Limb (tissue), 2 donors: ENCODE measurements around the gene SEMA4C.

ENCODE experiments used
- DNase-seq, 2 donors: peaks; one replicate each; pipeline ENCODE4 v3.0.0-alpha.2; 2016; ENCODE audit errors: extremely low spot score in 2 of 2

SEMA4C gene, protein sequence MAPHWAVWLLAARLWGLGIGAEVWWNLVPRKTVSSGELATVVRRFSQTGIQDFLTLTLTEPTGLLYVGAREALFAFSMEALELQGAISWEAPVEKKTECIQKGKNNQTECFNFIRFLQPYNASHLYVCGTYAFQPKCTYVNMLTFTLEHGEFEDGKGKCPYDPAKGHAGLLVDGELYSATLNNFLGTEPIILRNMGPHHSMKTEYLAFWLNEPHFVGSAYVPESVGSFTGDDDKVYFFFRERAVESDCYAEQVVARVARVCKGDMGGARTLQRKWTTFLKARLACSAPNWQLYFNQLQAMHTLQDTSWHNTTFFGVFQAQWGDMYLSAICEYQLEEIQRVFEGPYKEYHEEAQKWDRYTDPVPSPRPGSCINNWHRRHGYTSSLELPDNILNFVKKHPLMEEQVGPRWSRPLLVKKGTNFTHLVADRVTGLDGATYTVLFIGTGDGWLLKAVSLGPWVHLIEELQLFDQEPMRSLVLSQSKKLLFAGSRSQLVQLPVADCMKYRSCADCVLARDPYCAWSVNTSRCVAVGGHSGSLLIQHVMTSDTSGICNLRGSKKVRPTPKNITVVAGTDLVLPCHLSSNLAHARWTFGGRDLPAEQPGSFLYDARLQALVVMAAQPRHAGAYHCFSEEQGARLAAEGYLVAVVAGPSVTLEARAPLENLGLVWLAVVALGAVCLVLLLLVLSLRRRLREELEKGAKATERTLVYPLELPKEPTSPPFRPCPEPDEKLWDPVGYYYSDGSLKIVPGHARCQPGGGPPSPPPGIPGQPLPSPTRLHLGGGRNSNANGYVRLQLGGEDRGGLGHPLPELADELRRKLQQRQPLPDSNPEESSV

GRCh38 chr2:96869822-96870625 lies at the start of gene SEMA4C:
SEMA4C (minus strand) TSS chr2:96870080; CDS start chr2:96867886, 2,194 bp downstream.
- DNase-seq, result peak in 1 of 2 donors; percentile 84

DNA sequence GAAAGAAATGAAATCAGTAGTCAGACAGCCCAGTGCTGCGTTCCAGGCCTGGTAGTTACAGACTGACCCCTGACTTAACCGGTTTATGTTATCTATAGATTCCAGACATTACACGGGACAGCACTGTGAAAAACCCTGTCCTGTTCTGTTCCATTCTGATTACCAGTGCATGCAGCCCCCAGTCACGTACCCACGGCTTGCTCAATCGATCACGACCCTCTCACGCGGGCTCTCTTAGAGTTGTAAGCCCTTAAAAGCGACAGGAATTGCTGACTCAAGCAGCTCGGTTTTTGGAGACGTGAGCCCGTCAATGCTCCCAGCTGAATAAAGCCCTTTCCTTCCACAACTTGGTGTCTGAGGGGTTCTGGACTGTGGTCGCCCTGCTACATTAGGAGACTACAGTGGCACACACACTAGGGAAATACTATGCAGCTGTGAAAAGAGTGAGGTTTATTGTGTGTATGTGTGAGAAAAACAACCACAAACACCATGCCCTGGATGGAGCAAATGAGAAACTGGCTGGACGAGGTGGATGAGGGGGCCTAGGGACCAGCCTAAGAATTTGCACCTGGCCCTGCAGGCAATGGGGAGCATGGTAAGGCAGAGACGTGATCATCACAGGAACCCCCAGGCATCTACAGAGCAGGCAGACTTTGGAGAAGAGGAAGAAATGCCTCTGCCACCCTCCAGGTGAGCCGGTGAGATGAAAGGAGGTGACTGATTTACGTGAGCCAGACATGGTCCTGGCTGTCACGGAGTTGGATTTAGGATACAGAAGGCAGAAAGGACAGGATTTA lies 49.1 kb upstream of the SEMA4C start:
- DNase-seq, result no peak

GRCh38 chr2:96918092-96918753 lies 48.3 kb upstream of the SEMA4C start:
- no peak for DNase-seq

DNA sequence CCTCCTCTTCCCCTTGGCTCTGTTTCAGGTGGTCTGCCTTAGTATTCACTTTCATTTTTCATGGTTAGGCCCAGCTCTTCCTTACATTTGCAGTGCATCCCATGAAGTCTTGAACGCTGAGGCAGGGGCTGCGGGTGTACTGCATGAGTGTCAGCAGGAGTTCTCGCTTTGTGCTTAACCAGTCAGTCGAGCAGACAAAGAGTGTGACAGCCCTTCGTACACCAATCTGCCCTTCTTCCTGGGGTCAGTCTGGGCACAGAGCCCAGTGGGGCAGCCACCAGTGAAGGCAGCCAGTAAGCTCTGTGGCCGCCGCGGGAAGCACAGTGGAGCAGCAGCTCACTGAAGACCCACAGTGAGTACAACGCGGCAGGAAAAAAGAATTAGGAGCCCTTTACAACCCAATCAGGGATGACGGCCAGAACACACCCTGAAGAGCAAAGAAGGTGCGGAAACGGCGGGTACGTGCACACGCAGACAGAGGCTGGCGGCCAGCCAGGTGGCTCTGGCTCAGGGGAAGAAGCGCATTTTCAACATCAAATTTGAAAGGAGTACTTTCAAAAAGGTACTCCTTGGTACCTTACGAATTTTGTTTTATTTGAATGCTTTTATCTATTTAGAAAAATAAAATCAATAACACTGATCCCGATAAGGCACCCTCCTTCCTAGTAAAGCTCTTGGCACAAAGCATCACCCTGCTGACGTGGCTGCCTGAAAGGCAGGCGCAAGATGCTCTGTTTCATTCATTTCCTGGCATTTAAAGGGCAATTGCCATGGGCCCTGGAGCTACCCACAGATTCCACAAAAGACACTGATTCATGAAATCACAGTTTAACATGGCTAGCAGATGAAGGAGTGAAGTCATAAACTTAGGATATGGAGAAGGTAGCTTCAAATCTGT lies 47.0 kb upstream of the SEMA4C start:
- no peak for DNase-seq

- no peak for DNase-seq
These were observed 46.3 kb upstream of the SEMA4C start for GRCh38 chr2:96916156-96916630.

DNA sequence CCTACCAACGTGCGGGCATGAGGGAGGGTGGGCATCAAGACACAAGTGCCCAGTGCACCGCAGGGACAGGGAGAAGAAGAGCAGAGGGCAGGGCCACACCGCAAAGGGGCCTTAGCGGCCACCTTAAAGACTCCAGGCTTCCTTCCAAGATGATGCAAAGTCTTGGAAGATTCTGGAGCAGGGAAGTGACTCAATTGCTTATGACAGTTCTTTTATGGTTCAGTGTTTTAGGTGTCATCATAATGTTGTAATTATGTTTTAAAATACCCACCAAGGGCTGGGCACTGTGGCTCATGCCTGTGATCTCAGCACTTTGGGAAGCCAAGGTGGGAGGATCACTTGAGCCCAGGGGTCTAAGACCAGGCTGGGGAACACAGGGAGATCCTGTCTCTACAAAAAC lies 44.5 kb upstream of the SEMA4C start:
- DNase-seq, result no peak

DNA sequence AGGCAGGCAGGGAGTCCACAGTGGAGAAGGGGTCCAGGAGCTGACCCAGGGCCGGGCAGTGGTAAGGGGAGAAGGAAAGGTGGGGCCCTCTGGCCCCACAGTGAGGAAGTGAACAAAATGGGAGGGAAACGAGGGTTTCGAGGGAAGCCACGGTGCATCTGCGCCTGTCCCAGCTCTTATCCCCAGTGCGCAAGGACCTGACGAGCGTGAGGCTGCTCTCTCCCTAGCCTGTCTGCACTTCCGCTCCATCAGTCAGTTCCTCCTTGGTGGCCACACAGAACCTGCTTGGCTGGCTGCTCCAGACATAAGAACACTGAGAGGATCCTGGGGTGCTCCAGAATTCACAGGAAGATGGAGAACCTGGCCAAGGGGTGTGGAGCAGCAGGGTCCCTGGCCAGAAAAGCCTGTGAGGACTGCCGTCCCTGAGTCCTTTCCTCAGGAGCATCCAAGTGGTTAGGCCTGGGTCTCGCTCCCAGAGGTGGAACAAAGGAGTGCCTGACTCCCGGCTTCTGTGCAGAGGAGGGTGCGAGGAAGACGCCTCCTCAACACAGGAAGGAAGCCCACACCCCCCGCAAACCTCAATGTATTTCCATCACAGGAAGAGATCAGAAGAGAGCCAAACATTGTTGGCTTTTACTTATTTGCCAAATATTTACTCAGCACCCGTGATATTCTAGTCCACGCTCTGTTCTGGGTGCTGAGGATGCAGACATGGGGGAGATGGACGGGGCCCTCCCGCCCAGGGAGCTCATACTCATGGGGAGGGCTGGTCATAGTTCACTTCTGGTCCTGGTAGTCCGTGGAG lies 43.7 kb upstream of the SEMA4C start:
- no peak for DNase-seq

GRCh38 chr2:96913117-96913397 lies 43.2 kb upstream of the SEMA4C start:
- DNase-seq, result no peak

- no peak for DNase-seq
These were observed 42.7 kb upstream of the SEMA4C start for GRCh38 chr2:96912346-96913116.

DNA sequence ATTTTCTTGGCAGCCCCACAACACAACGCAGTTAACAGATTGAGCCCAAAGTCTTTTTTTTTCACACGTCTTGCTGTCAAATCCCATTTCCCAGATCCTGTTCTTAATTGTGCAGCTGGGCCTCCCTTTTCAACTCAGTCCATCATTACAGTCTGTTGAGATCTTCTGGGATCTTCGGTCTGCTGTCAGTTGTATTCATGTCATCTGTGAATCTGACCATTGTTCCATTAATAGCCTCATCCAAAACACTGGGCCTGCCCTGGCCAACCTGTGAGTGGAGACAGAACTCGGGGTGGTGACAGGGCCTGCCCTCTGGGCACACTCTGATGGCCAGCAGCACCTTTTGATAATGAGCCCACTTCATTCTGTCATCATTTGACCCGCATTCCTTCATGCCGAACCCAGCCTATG lies 39.7 kb upstream of the SEMA4C start:
- DNase-seq, result no peak

DNA sequence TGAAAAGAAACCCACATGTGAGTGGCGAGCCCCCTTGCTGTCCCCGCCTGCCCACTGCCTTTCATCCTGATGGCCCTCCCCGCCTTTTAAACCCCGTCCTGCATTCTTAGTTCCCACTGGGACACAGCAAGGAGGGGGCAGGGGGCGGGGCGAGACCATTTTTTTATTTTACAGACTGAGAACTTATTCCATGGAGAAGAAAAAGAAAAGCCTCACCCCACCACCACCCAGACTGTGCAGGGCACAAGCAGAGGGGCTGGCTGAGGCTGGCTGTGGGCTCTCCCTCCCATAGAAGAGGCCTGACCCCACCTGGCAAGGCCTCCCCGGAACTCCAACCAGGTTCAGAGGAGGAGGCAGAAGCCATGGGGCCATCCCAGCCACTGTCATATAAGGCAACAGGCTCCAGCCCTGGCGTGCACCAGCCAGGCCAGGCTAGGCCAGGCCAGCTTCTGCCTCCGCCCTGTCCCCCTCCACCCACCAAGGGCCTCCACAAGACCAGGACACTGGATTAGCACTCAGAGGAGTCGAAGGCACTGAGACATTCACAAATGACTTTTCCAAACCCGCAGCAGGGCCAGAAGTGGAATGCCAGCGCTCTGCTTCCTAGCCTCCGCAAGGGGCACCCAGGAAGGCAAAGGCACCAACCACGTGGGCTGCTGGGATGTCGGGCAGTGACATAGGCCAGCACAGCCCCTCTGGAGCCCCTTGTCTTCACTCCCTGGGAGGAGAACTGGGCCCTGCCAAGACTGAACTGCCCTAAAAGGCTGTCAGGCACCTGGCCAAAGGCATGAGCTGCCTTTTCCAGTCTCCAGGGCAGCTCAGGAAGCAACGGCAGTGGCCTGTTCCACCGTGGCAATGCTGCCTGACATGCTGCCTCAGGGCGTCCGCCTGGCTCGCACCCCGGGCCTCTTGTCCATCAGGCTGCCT lies 37.5 kb upstream of the SEMA4C start:
- DNase-seq, result peak; percentile 46 to 77

DNA sequence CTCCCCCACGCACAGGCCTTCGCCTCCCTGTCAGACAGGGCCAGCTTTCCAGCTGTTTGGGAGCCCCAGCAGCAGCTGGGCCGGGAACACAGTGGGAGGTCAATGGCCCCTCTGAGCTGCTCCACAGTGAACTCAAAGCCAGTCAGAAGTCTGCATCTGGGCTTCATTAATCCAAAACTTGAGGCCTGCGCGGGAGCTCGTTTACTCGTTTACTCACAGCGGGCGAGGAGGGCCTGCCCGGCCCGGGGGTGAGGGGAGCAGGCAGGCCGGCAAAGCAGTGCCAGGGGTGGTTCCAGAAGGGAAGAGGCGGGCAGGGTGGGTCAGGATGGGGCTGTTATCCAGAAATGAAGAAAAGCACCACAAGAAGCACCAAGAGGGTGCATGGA lies 36.8 kb upstream of the SEMA4C start:
- peak; percentile 66 to 68 for DNase-seq

- no peak for DNase-seq
These were observed 33.9 kb upstream of the SEMA4C start for GRCh38 chr2:96903815-96904214.

DNA sequence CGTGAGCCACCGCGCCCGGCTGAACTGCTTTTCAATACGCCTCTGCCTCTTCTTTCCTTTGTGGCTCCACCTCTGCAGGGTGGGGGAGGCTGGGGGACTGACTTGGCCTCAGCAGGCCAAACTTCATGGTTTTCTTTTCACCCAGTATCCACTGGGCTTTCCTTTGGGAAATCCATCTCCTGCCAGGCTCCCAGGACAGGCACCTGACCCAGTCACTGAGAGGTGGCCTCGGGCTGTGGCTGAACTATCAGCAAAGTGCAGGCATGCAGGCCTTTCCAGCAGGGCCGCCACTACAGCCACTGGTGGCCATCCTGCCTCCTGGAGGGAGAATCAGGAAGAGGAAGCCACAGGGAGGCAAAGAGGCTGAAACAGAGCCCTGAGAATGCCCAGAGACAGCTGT lies 33.4 kb upstream of the SEMA4C start:
- DNase-seq, result no peak

DNA sequence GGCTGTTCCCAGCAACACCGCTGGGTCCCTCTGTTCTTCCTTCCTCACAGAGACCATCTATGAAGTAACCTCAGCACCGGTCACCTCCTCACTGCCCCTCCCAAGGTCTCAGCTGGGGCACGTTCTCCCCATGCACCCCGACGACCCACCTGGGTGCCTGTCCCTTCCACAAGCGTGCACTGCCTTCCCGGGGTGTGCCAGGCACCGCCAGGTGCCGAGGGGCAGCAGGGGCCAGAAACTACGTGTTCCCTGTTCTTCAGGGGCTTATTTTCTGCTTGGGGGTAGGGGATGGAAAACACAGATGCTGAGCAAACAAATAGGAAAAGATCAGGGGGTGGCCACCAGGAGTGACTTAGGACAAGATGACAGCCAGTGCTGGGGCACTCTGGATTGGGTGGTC lies 30.4 kb upstream of the SEMA4C start:
- no peak for DNase-seq

DNA sequence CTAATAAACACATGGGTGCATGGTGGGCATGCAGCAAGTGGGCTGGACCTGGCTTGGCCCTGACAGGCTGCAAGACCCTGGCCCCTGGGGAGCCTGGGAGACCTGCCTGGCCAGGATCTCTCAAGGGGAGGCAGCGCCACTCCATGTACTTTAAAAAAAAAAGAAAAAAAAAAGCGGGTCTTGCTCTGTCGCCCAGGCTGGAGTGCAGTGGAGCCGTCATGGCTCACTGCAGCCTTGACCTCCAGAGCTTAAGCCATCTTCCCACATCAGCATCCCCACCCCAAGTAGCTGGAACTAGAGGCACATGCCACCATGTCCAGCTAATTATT lies 29.5 kb upstream of the SEMA4C start:
- no peak for DNase-seq
